Vagina (tissue), 2 donors: ENCODE data around the gene DST.

ENCODE experiments used
- CTCF ChIP-seq, 3 experiments: fragments of 450-650 bp in 2 of 3; fragments of 200-600 bp in 1 of 3; sonication (generic) in 1 of 3; IDR thresholded peaks; one replicate each; pipeline ENCODE4 v1.5.1; 2017 to 2019; ENCODE audit warnings: antibody characterized with exemption in 3 of 3, mild to moderate bottlenecking in 2 of 3, moderate library complexity in 2 of 3
- POLR2A ChIP-seq, 2 donors: fragments of 450-650 bp; IDR thresholded peaks; one replicate each; pipeline ENCODE4 v1.6.1; 2017; ENCODE audit warnings: antibody characterized with exemption in 2 of 2, mild to moderate bottlenecking in 2 of 2, moderate library complexity in 2 of 2

GRCh38 chr6:56677559-56677958 is 34.9 kb upstream of the DST start:
- TF ChIP-seq CTCF (IDR thresholded peaks at IDR 0.05) = no peak
- TF ChIP-seq POLR2A (IDR thresholded peaks at IDR 0.05) = no peak
